Fibroblast of lung (primary cell): ENCODE measurements around the gene EYA3.

Experiments
- EZH2 ChIP-seq: IDR thresholded peaks from 2 replicates; pipeline ENCODE4 v1.5.1; 2012; ENCODE audit warnings: low read length, control low read depth, mild to moderate bottlenecking; ENCODE audit errors: missing control alignments
- TF ChIP-seq, protein P1 (sequence below), 2 donors: IDR thresholded peaks in 1 of 2; conservative IDR thresholded peaks in 1 of 2; 1 replicate in 1 of 2; 2 replicates in 1 of 2; pipeline ENCODE4 v1.5.1; 2011 to 2012; ENCODE audit warnings: low read length in 2 of 2, control low read depth in 1 of 2, inconsistent platforms in 1 of 2, low read depth in 1 of 2, mild to moderate bottlenecking in 1 of 2

DNA sequence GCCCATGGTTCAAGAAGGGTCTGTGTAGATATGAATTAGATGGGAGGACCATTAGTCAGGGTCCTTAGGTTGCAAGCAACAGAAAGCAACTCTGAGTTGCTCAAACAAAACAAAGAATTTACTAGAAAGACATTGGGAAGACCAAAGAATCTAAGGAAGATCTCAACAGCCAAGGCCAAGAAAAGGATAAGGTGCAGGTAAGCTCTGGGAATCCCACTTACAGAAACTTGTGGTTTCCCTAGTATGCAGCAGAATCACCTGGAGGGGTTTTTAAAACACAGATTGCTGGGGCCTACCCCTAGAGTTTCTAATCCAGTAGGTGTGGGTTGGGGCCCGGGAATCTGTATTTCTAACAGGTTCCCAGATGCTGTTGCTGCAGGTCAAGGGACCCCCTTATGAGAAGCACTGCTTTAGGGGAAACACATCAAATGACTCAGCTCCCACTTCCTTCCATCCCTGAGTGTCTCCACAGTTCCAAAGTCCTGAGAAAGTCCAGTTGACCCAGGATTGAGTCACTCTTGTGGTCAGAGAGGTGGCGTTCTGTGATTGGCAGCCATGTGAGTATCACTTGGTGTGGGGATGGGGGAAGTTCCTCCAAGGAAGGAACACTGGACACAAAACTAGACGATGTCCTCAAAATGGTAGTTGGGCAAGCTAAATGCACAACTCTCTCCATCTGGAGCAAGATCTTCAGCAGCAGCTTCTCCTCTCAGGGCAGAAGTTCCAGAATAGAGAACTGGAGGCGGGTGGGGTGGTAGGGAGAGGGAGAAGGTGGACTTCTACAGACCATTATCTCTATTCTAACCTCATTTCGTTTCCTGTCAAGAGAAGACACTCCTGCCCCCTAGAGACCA is 24.2 kb upstream of the EYA3 start:
- TF ChIP-seq, protein P1, sequence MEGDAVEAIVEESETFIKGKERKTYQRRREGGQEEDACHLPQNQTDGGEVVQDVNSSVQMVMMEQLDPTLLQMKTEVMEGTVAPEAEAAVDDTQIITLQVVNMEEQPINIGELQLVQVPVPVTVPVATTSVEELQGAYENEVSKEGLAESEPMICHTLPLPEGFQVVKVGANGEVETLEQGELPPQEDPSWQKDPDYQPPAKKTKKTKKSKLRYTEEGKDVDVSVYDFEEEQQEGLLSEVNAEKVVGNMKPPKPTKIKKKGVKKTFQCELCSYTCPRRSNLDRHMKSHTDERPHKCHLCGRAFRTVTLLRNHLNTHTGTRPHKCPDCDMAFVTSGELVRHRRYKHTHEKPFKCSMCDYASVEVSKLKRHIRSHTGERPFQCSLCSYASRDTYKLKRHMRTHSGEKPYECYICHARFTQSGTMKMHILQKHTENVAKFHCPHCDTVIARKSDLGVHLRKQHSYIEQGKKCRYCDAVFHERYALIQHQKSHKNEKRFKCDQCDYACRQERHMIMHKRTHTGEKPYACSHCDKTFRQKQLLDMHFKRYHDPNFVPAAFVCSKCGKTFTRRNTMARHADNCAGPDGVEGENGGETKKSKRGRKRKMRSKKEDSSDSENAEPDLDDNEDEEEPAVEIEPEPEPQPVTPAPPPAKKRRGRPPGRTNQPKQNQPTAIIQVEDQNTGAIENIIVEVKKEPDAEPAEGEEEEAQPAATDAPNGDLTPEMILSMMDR (conservative IDR thresholded peaks at IDR 0.05 in 1 of 2, IDR thresholded peaks at IDR 0.05 in 1 of 2; ENCODE audit: low read depth in 1 of 2, low read length in 2 of 2) = peak in 1 of 2 donors; percentile 17
- no peak for TF ChIP-seq EZH2
